Keratinocyte (primary cell): ENCODE measurements around the gene ENG. TPM values are rescaled to one million over a fixed set of nuclear protein-coding genes. Genes with fewer than 3 reads are reported as not detected.

ENCODE experiments used
- DNase-seq: peaks from one replicate; pipeline ENCODE4 v3.0.0-alpha.2; 2011; ENCODE audit warnings: low read depth, missing footprints, low spot score
- FAIRE-seq: peaks from 2 replicates; lab custom pipeline; 2011; peaks lifted over from hg19 to GRCh38; lab: Jason Lieb, UNC
- H2AFZ ChIP-seq: 2 replicates; pipeline ENCODE4 v1.6.0; 2012; ENCODE audit warnings: low read length, control low read depth, inconsistent platforms; ENCODE audit not compliant: control insufficient read depth
- H3K27ac ChIP-seq: 2 replicates; pipeline ENCODE4 v1.5.1; 2011; ENCODE audit warnings: low read length; ENCODE audit not compliant: control insufficient read depth, insufficient read depth
- H3K27me3 ChIP-seq: 3 replicates; pipeline ENCODE4 v1.6.0; 2011; ENCODE audit warnings: low read length; ENCODE audit not compliant: control insufficient read depth, insufficient read depth; ENCODE audit errors: extremely low read depth
- H3K36me3 ChIP-seq, 2 experiments: 2 replicates in 1 of 2; 3 replicates in 1 of 2; pipeline ENCODE4 v1.5.1; 2011; ENCODE audit warnings: low read length in 2 of 2, mild to moderate bottlenecking in 1 of 2; ENCODE audit not compliant: control insufficient read depth in 2 of 2, insufficient read depth in 2 of 2; ENCODE audit errors: extremely low read depth in 1 of 2
- H3K4me1 ChIP-seq: 3 replicates; pipeline ENCODE4 v1.5.1; 2011; ENCODE audit warnings: low read length; ENCODE audit not compliant: control insufficient read depth, insufficient read depth; ENCODE audit errors: extremely low read depth
- H3K4me2 ChIP-seq: 3 replicates; pipeline ENCODE4 v1.6.0; 2011; ENCODE audit warnings: low read depth, low read length; ENCODE audit not compliant: control insufficient read depth, insufficient read depth; ENCODE audit errors: extremely low read depth
- H3K4me3 ChIP-seq, 3 experiments: fragments of 200-600 bp in 1 of 3; sonication (generic) in 1 of 3; 2 replicates in 2 of 3; 3 replicates in 1 of 3; pipeline ENCODE4 v1.5.1; 2011 to 2016; ENCODE audit warnings: low read length in 3 of 3, mild to moderate bottlenecking in 3 of 3, control low read depth in 2 of 3, inconsistent platforms in 1 of 3, low read depth in 1 of 3, mixed read lengths in 1 of 3, mixed run types in 1 of 3, moderate library complexity in 1 of 3; ENCODE audit not compliant: control insufficient read depth in 2 of 3, insufficient read depth in 2 of 3; ENCODE audit errors: extremely low read depth in 1 of 3
- H3K79me2 ChIP-seq: 2 replicates; pipeline ENCODE4 v1.6.0; 2012; ENCODE audit warnings: low read length; ENCODE audit not compliant: control insufficient read depth, insufficient read depth
- H3K9ac ChIP-seq: 3 replicates; pipeline ENCODE4 v1.6.0; 2011; ENCODE audit warnings: low read length; ENCODE audit not compliant: control insufficient read depth, insufficient read depth; ENCODE audit errors: extremely low read depth
- H3K9me1 ChIP-seq: 3 replicates; pipeline ENCODE4 v1.6.0; 2011; ENCODE audit warnings: low read length; ENCODE audit not compliant: control insufficient read depth, insufficient read depth; ENCODE audit errors: extremely low read depth
- H3K9me3 ChIP-seq: 2 replicates; pipeline ENCODE4 v1.5.1; 2012; ENCODE audit warnings: low read depth, low read length; ENCODE audit not compliant: control insufficient read depth
- H4K20me1 ChIP-seq: 3 replicates; pipeline ENCODE4 v1.6.0; 2011; ENCODE audit warnings: low read length; ENCODE audit not compliant: control insufficient read depth, insufficient read depth; ENCODE audit errors: extremely low read depth
- EZH2 ChIP-seq: IDR thresholded peaks from one replicate; pipeline ENCODE4 v1.6.1; 2012; ENCODE audit warnings: inconsistent platforms, mild to moderate bottlenecking, low read length, moderate library complexity
- dilution Hi-C: fragments of 300-500 bp; cut with MboI; formaldehyde crosslinking; loops from one replicate; pipeline ENCODE4 v1.7.0; 2020; ENCODE audit warnings: low sequenced_read_pairs; ENCODE audit not compliant: extremely low pct_ligation_motif_present
- polyA plus RNA-seq, 5 experiments: library from polyadenylated mRNA; depleted of rRNA in 3 of 5; stranded (reverse) in 3 of 5; stranded (forward) in 1 of 5; unstranded in 1 of 5; fragments of >200 nt; gene quantifications; 1 replicate in 1 of 5; 2 replicates in 3 of 5; 3 replicates in 1 of 5; pipeline versions ENCODE4 v1.2.1 to v1.2.3, GENCODE V29; 2011 to 2012; ENCODE audit warnings: missing spikeins in 2 of 5, low read depth in 1 of 5, low replicate concordance in 1 of 5
- TF ChIP-seq, protein P1 (sequence below), 3 experiments: IDR thresholded peaks in 1 of 3; conservative IDR thresholded peaks in 1 of 3; optimal IDR thresholded peaks in 1 of 3; 2 replicates in 2 of 3; 3 replicates in 1 of 3; pipeline versions ENCODE3 to v1.5.1; 2011; ENCODE audit warnings: low read length in 3 of 3, mild to moderate bottlenecking in 3 of 3, moderate library complexity in 2 of 3, control low read depth in 1 of 3, inconsistent platforms in 1 of 3; ENCODE audit not compliant: insufficient read depth in 2 of 3; ENCODE audit errors: extremely low read depth in 1 of 3

ENG gene
- polyA plus RNA-seq, 1 donor (not counting 4 experiments of a cell fraction or from before 2014, with no cell fraction given) = 0.22 TPM

DNA sequence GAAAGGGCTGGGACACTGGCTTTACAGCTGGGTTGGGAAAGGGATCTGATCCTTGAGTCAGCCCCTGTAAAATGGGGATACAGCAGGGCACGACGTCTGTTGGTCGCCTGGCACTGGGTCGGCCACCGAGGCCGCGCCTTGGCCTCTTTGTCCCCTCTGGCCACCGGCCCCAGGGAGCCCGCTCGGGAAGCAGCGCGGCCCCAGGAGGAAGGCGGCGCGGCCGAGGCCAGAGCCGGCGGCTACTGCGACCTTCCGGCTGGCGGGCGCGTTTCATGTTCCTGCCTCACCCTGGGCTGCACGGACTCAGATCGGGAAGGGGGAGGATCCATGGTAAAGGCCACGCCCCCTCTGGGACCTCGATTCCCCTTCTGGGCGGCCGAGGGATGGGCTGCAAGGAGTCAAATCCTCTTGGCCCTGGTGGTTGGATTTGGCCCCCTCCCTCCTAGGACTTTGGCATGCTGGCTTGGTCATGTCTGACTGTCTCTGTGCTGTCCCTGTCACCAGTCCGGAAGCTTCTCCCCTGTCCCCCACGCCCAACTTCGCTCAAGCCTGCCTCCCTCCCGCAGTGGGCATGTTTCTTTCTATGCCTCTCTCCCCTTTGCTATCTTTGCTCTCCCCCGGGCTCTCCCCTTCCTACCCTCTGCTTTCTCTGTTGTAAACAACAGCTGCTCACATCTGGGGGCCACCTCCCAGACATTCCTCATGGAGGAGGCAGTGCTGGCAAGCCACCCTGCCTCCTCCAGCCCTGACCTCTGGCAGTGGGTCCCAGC, 26.0 kb downstream of the ENG start:
- Histone ChIP-seq H2AFZ (peak overlapping the region; percentile 64), H3K9ac (no peak overlapping the region), H3K4me2 (peak overlapping the region; percentile 63), H3K9me3 (no peaks in the 10 kb centered on the region), H3K79me2 (no peaks in the 10 kb centered on the region), H3K9me1 (no peaks in the 10 kb centered on the region), H3K4me3 (peak overlapping the region in 2 of 3 experiments; percentile 14 to 44), H3K27me3 (peaks cover 11% of the 10 kb centered on the region), H4K20me1 (no peaks in the 10 kb centered on the region), H3K36me3 (no peaks in the 10 kb centered on the region), H3K4me1 (peaks cover 3% of the 10 kb centered on the region), H3K27ac (no peak overlapping the region)
- DNase-seq (no peak), FAIRE-seq (no peak)
- no peak for TF ChIP-seq EZH2
- TF ChIP-seq, protein P1, sequence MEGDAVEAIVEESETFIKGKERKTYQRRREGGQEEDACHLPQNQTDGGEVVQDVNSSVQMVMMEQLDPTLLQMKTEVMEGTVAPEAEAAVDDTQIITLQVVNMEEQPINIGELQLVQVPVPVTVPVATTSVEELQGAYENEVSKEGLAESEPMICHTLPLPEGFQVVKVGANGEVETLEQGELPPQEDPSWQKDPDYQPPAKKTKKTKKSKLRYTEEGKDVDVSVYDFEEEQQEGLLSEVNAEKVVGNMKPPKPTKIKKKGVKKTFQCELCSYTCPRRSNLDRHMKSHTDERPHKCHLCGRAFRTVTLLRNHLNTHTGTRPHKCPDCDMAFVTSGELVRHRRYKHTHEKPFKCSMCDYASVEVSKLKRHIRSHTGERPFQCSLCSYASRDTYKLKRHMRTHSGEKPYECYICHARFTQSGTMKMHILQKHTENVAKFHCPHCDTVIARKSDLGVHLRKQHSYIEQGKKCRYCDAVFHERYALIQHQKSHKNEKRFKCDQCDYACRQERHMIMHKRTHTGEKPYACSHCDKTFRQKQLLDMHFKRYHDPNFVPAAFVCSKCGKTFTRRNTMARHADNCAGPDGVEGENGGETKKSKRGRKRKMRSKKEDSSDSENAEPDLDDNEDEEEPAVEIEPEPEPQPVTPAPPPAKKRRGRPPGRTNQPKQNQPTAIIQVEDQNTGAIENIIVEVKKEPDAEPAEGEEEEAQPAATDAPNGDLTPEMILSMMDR (optimal IDR thresholded peaks at IDR 0.05 in 1 of 3, IDR thresholded peaks at IDR 0.05 in 1 of 3, conservative IDR thresholded peaks at IDR 0.05 in 1 of 3; ENCODE audit: extremely low read depth in 1 of 3, insufficient read depth in 2 of 3, low read length in 3 of 3) = no peak
- dilution Hi-C loops = no loop called here

GRCh38 chr9:127826253-127826913, 28.1 kb downstream of the ENG start:
- DNase-seq (no peak), FAIRE-seq (no peak)
- peaks cover 11% of the 10 kb centered on the region for H3K27me3 ChIP-seq

More at GRCh38 chr9:127826253-127826913, 28.1 kb downstream of the ENG start:
- Histone ChIP-seq H4K20me1 (no peaks in the 10 kb centered on the region), H3K9ac (no peak overlapping the region), H3K79me2 (no peaks in the 10 kb centered on the region), H2AFZ (no peak overlapping the region), H3K4me1 (peaks cover 3% of the 10 kb centered on the region), H3K36me3 (no peaks in the 10 kb centered on the region), H3K27ac (no peak overlapping the region), H3K9me3 (no peaks in the 10 kb centered on the region), H3K4me3 (no peak overlapping the region), H3K9me1 (no peaks in the 10 kb centered on the region), H3K4me2 (no peak overlapping the region)
- TF ChIP-seq, protein P1 (optimal IDR thresholded peaks at IDR 0.05 in 1 of 3, IDR thresholded peaks at IDR 0.05 in 1 of 3, conservative IDR thresholded peaks at IDR 0.05 in 1 of 3; ENCODE audit: extremely low read depth in 1 of 3, insufficient read depth in 2 of 3, low read length in 3 of 3) = no peak
- no peak for TF ChIP-seq EZH2
- dilution Hi-C loops = no loop called here
